GM19438 (cell line): ENCODE data around the gene TAS1R3.

Experiments
- ATAC-seq: cut with Tn5 transposase; IDR thresholded peaks from one replicate; pipeline ENCODE4 v1.9.1; 2021; ENCODE audit warnings: low read depth; ENCODE audit not compliant: unreplicated experiment

TAS1R3 gene

DNA sequence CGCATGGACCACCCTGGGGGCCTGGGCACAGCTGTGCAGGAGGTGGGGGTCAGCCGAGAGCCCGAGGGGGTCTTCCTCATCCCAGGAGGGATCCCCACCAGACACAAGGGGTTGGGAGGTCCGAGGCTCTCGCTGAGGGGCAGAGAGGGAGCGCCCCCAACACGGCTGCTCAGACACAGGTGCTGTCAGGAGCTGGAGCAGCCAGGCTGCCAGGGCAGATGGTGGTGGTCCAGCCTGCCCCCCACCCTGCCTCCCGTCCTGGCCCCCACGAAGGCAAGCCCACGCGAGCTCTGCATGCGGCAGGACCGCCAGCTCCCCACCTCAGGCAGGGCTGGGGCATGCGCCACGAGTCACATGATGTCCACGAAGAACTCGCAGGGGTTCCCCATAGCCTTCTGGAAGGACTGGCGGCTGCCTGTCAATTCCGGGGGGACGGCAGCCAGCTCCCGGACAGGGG, 4.7 kb downstream of the TAS1R3 start:
- ATAC-seq, result no peak

DNA sequence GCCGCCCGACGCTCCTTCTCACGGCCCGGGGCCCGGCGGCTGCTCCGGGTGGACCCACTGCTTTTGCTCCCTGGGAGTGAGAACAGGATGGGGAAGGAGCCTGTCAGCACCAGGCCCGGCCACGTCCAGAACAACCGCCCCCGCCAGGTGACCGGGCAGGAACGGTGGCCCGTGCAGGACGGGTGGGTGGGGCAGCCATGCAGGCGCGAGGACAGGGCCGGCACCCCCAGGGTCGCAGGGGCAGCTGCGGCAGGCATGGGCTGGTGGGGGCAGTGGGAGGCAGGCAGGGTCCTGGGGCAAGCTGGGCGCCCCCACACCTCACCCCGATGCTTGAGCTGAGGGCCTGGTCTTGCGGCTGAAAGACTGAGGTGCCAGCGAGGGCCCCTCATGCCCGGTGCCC, 5.4 kb downstream of the TAS1R3 start:
- no peak for ATAC-seq

DNA sequence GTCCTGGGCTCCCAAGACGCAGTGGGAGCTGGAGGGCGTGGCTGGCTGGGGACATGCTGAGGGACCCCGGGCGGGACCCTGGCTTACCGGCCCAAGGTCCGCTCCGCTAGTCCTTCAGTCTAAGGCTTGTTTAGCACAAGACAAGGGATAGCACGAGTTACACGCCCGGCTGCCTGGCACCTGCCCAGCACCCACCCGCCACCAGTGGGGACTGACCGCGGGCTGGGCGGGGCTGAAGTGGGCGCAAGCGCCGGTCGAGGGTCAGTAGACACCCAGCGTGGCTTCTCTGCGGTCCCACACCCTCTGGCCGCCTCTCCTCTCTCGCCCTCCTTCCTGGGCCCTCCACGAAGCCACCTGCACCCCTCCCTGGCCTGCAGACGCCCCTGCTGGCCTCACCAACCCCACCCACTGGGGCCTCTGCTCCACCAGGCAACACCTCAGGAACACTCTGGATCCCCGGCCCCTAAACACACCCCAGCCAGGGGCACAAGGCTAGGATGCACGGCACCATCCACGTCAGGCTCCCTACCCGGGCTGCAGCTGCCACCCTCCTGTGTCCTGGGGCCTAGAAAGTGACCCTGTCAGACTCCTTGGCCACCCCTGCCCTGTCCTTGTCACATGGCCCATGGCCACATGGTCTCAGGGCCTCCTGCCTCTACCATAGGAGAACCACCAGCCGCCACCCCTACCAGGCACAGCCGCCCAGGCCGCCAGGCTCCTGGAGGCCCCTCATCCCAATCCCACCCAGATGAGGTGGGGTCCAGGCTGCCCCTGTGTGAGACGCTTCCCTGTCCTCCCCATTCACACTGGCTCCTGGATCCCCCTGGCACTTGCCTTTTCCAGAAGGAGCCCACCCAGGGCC, 6.1 kb downstream of the TAS1R3 start:
- no peak for ATAC-seq

DNA sequence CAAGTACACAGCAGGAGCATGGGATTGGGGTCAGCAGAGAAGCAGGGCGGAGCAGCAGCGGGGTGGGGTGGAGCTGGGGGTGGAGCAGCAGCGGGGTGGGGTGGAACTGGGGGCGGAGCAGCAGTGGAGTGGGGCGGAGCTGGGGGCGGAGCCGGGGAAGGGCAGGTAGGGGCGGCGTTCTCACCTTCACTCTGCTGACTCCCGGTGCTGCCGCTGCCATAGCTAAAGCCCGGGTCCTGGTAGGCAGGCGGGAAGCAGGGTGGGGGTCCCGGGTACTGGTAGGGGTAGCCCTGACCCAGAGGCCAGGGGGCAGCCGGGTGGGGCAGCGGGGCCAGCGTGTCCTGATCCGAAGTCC, 6.7 kb downstream of the TAS1R3 start:
- no peak for ATAC-seq

GRCh38 chr1:1338278-1338677, 7.2 kb downstream of the TAS1R3 start:
- ATAC-seq, result no peak

DNA sequence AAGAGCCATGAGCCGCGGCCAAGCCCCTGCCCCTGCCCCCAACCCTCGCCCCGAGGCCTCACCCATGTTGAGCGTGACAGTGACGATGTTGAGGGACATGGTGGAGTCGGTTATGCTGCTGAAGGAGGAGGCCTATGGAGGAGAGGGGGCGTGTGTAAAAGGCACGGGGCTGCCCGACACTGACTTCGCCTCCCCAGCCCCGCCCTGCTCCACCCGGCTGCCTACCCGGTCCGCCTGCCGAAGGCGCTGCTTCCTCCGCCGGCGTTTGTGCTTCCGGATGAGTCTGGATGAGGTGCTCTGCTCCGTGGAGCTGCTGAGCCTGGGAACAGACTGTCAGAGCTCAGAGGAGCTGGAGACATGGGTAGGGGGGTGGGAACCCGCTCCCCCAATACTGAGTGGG, 9.1 kb downstream of the TAS1R3 start:
- no peak for ATAC-seq

DNA sequence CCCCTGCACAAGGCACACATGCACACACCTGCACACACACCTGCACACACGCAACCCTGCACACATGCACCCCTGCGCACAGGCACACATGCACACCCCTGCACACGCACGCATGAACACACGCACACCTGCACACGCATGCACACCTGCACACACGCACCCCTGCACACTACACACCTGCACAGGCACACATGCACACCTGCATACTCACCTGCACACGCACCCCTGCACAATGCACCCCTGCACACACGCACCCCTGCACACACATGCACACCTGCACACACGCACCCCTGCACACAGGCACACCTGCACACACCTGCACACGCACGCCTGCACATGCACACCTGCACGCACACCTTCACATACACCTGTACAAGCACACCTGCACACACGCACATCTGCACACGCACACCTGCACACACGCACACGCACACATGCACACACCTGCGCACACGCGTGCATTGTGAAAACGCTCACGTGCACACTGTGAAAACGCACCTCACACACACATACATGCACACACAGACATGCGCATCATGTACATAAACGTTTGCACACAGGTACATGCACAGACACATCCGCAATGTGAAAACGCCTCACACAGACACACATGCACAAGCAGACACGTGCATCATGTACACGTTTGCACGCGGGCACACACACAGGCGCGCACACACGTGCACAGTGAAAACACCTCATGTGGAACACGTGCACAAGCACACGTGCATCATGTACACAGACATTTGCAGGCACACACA, 9.9 kb downstream of the TAS1R3 start:
- ATAC-seq, result no peak

DNA sequence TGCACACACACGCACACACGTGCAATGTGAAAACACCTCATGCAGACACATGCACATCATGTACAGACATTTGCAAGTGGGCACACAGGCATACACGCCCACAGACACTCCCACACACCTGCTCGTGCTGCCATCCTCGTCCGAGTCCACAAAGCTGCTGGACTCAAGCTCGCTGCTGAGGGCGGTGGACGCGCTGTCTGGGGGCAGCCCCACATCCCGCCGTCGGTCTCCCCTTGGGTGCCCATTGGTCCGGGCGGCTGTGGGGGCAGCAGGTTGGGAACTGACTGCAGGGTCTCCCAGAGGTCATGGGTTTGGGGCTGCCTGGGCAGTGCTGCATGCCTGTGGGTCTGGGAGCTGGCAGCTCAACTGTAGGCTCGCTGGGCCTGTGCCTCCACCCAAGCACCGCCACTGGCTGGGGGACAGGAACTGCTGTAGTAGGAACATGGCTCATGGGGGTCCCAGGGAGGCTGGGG, 10.5 kb downstream of the TAS1R3 start:
- no peak for ATAC-seq

GRCh38 chr1:1342061-1342562, 11.0 kb downstream of the TAS1R3 start:
- ATAC-seq, result no peak

GRCh38 chr1:1342584-1343115, 11.6 kb downstream of the TAS1R3 start:
- ATAC-seq, result no peak

DNA sequence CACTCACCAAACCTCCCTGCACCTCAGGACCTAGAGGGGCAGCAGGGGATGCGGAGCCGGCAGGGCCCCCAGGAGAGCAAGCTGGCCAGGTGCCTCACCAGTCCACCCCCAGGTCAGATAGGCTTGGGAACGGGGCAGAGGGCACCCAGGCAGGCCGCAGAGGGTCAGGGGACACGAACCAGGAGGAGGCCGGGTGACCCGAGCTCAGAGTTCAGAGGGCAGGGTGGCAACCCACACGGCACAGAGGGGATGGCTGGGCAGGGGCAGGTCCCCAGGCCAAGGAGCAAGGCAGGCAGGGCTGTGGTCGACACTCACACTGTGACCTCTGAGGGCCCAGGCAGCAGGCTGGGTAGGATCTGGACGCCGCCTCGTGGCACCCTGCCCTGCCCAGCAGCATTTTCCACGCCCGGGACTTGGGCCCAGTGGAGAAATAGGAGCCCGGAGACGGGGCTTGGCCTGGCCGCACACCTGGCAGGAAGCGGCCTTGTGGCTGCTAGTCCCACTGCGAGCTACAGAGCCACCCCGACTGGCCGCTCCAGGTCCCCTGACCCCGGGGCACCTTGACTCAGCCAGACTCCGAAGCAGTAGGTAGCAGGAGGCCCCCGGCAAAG, 12.8 kb downstream of the TAS1R3 start:
- ATAC-seq, result no peak

- no peak for ATAC-seq
Measured at GRCh38 chr1:1344655-1345361, 13.7 kb downstream of the TAS1R3 start.

- ATAC-seq, result no peak
Measured at GRCh38 chr1:1345384-1345783, 14.3 kb downstream of the TAS1R3 start.

DNA sequence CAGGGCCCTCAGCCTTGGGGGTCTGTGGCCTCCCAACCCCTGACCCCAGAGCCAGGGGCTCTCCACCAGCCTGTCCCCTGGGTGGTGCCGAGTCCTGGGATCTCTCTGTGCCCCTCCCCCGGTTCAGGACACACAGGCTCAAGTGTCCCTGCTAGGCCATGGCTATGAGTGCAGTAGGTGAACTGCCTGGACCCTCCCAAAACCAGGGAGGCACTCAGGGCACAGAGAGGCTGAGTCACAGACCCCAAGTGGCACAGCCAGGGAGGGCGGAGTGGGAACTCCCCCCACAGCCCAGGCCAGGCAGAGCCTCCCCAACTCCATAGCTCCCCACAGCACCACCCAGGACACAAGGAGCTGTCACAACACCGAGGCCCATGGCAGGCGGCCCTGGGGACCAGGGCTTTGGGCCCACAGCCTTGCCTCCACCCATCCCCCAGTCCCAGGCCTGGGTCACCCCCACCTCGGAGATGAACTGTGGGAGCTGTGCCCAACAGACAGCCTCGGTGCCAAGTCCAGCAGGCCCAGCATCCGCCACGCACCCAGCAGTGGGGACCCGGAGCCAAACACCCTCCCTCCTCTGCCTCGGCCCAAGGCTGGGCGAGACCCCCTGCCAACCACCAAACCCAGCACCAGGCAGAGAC, 14.9 kb downstream of the TAS1R3 start:
- ATAC-seq, result no peak

DNA sequence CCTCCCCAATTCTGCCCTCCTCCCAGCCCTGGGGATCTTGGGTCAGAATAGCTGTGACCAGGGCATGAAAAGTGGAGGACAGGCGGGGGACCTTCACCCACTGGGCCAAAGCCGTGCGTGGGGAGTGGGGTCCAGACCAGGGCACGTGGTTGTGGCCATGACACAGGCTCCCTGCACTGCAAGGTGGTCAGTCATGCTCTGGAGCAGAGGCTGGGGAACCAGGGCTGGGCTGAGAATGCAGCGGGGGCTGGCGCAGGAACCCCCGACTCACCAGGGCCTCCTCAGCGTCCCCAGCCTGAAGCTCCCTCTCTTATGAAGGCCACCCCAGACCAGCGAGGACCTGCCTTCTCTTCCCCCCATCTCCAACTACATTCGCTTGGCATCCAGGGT, 15.4 kb downstream of the TAS1R3 start:
- no peak for ATAC-seq

- no peak for ATAC-seq
Measured at GRCh38 chr1:1347026-1347595, 16.0 kb downstream of the TAS1R3 start.

DNA sequence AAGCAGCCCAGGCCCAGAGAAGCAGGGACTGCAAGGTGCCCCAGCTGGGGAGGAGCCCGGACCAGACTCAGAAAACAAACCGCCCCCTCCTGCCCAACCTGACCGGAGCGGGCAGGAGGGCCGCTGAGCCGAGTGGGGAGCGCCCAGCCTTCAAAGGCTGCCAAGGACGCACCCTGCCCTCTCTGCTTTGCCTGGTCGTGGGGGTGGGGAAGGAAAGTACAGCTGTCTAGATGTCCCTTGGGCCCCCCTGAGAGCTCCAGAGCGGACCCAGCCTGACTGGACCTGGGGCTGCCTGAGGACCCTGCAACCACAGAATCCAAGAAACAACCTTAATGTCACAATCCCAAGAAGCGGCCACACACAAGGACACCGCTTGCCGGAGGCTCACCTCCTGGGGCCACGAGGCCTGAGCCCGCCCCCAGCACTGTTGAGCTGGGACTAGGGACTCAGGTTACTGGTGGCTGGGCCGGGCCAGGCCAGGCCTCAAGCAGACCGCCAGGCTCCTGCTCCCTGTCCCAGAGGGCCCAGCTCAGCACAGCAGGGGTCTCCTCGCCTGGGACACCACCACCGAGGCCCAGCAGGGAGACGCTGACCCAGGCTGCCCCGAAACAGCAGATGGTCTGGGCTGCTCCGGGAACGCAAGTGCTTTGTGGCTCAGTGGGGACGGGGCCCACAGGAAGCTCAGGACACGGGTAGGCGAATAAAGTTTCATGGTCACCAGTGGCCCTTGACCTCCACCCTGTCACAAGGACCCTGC, 16.8 kb downstream of the TAS1R3 start:
- ATAC-seq, result no peak

DNA sequence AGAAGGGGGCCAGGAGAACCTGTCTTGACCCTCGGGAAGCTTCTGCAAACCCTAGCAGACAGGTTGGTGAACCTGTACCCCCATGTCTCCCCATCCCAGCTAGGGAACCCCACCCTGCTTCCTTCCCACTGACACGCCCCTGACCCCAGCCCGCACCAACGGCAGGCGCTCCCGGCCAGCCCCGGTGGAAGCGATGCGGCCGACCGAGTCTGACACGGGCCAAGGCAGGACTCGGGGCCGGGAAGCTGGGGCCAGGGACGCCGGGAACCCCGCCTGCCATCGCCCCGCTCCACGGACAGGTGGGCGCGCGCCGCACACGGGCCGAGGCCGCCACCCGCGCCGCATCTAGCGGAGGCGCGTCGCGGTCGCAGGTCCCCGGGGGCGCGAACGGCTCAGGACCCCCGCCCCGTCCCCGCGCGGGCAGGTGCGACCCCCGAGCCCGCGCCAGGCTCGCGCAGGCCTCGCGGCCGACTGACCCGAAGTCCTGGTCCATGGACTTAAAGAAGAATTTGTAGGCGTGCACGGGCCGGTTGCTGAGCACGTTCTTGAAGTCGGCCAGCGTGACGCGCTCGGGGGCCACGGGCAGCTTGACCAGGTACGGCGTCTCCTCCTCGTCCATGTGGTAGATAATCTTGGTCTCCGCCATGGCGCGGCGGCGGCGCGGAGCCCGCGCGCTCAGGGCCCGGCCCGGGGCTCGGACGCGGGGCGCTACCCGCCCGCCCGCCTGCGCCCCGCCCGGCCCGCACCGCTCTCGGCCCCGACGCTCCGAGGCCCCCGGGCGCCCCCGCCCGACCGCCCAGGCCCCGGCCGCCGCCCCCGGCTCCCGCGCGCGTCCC, 17.6 kb downstream of the TAS1R3 start:
- ATAC-seq, result no peak
